ENCODE results near the gene CCR8.

The CCR8 gene

DNA sequence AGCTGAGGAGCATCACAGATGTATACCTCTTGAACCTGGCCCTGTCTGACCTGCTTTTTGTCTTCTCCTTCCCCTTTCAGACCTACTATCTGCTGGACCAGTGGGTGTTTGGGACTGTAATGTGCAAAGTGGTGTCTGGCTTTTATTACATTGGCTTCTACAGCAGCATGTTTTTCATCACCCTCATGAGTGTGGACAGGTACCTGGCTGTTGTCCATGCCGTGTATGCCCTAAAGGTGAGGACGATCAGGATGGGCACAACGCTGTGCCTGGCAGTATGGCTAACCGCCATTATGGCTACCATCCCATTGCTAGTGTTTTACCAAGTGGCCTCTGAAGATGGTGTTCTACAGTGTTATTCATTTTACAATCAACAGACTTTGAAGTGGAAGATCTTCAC is 3.0 kb downstream of the CCR8 start:
- Histone ChIP-seq H3K27me3 (ENCODE audit: control insufficient read depth, insufficient read depth, low read length) (no peaks in the 10 kb centered on the region), H3K9me3 (ENCODE audit: control insufficient read depth, low read length) (no peaks in the 10 kb centered on the region), H3K4me1 (no peaks in the 10 kb centered on the region), H3K4me3 (ENCODE audit: low read depth, low read length) (no peak overlapping the region), H3K36me3 (ENCODE audit: control insufficient read depth, insufficient read depth, low read length) (no peaks in the 10 kb centered on the region), H3K4me2 (ENCODE audit: low read length) (no peak overlapping the region), H3K9ac (no peak overlapping the region), H2AFZ (no peak overlapping the region), H3K27ac (no peak overlapping the region), H3K79me2 (no peaks in the 10 kb centered on the region)
- TF ChIP-seq CTCF (IDR thresholded peaks at IDR 0.05), result no peak

DNA sequence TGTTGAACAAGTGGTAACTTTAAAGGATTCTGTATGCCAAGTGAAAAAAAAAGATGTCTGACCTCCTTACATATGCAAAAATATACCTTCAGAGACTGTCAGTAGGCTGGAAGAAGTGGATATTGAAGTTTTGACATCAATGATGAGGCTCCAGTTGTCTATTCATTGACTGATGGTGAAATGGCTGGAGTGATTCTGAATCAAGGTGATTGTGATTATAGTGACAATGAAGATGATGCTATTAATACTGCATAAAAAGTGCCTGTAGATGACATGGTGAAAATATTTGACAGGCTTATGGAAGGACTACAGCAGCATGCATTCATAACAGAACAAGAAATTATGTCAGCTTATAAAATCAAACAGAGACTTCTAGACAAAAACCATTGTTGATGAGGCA is 4.1 kb downstream of the CCR8 start:
- Histone ChIP-seq H3K27me3 (ENCODE audit: control insufficient read depth, insufficient read depth, low read length) (no peaks in the 10 kb centered on the region), H3K4me2 (ENCODE audit: low read length) (no peak overlapping the region), H3K79me2 (no peaks in the 10 kb centered on the region), H3K9me3 (ENCODE audit: control insufficient read depth, low read length) (no peaks in the 10 kb centered on the region), H2AFZ (no peak overlapping the region), H3K4me1 (no peaks in the 10 kb centered on the region), H3K4me3 (ENCODE audit: low read depth, low read length) (no peak overlapping the region), H3K36me3 (ENCODE audit: control insufficient read depth, insufficient read depth, low read length) (no peaks in the 10 kb centered on the region), H3K9ac (no peak overlapping the region), H3K27ac (no peak overlapping the region)
- TF ChIP-seq CTCF (IDR thresholded peaks at IDR 0.05), result no peak

- Histone ChIP-seq H3K36me3 (ENCODE audit: control insufficient read depth, insufficient read depth, low read length) (no peaks in the 10 kb centered on the region), H3K4me2 (ENCODE audit: low read length) (no peak overlapping the region), H3K9me3 (ENCODE audit: control insufficient read depth, low read length) (no peaks in the 10 kb centered on the region), H3K27me3 (ENCODE audit: control insufficient read depth, insufficient read depth, low read length) (no peaks in the 10 kb centered on the region), H2AFZ (no peak overlapping the region), H3K4me1 (no peaks in the 10 kb centered on the region), H3K4me3 (ENCODE audit: low read depth, low read length) (no peak overlapping the region), H3K79me2 (no peaks in the 10 kb centered on the region), H3K9ac (no peak overlapping the region), H3K27ac (no peak overlapping the region)
- no peak for TF ChIP-seq CTCF (IDR thresholded peaks at IDR 0.05)
Observed at GRCh38 chr3:39334205-39334604, 4.7 kb downstream of the CCR8 start.

- H3K79me2 ChIP-seq, result no peaks in the 10 kb centered on the region
- TF ChIP-seq CTCF (IDR thresholded peaks at IDR 0.05), result no peak
- H3K4me1 ChIP-seq, result no peaks in the 10 kb centered on the region
- H3K27me3 ChIP-seq (ENCODE audit: control insufficient read depth, insufficient read depth, low read length), result no peaks in the 10 kb centered on the region
- H3K9ac ChIP-seq, result no peak overlapping the region
- H3K27ac ChIP-seq, result no peak overlapping the region
- H3K9me3 ChIP-seq (ENCODE audit: control insufficient read depth, low read length), result no peaks in the 10 kb centered on the region
- no peak overlapping the region for H3K4me2 ChIP-seq (ENCODE audit: low read length)
- no peak overlapping the region for H3K4me3 ChIP-seq (ENCODE audit: low read depth, low read length)
- H3K36me3 ChIP-seq (ENCODE audit: control insufficient read depth, insufficient read depth, low read length), result no peaks in the 10 kb centered on the region
- no peak overlapping the region for H2AFZ ChIP-seq
Observed at GRCh38 chr3:39338201-39338600, 8.7 kb downstream of the CCR8 start.

- no peaks in the 10 kb centered on the region for H3K9me3 ChIP-seq (ENCODE audit: control insufficient read depth, low read length)
- H3K4me3 ChIP-seq (ENCODE audit: low read depth, low read length), result no peak overlapping the region
- no peak overlapping the region for H3K9ac ChIP-seq
- no peaks in the 10 kb centered on the region for H3K27me3 ChIP-seq (ENCODE audit: control insufficient read depth, insufficient read depth, low read length)
- no peak overlapping the region for H2AFZ ChIP-seq
- H3K4me1 ChIP-seq, result no peaks in the 10 kb centered on the region
- no peak overlapping the region for H3K4me2 ChIP-seq (ENCODE audit: low read length)
- no peak overlapping the region for H3K27ac ChIP-seq
- no peaks in the 10 kb centered on the region for H3K79me2 ChIP-seq
- no peak for TF ChIP-seq CTCF (IDR thresholded peaks at IDR 0.05)
- H3K36me3 ChIP-seq (ENCODE audit: control insufficient read depth, insufficient read depth, low read length), result no peaks in the 10 kb centered on the region
Observed at GRCh38 chr3:39339086-39339485, 9.6 kb downstream of the CCR8 start.

Measured in parathyroid adenoma (tissue), 2 donors.